Neural crest cell (in vitro differentiated cells): ENCODE results near the gene LRRC74B. TPM values are rescaled to one million over a fixed set of nuclear protein-coding genes. Genes with fewer than 3 reads are reported as not detected.

ENCODE experiments used
- DNase-seq: peaks from one replicate; pipeline ENCODE4 v3.0.0; 2021; ENCODE audit warnings: low read depth, mixed read lengths, low spot score
- H3K27ac Mint-ChIP-seq: one replicate; pipeline ENCODE4 v1.8.0; 2021; ENCODE audit warnings: mild to moderate bottlenecking, mixed read lengths; ENCODE audit not compliant: unreplicated experiment
- H3K27me3 Mint-ChIP-seq: 2 replicates; pipeline ENCODE4 v1.8.0; 2021; ENCODE audit warnings: low read depth, mild to moderate bottlenecking, mixed read lengths
- H3K36me3 Mint-ChIP-seq: 2 replicates; pipeline ENCODE4 v1.8.0; 2021; ENCODE audit warnings: low read depth, mild to moderate bottlenecking, mixed read lengths
- H3K4me1 Mint-ChIP-seq: 2 replicates; pipeline ENCODE4 v1.8.0; 2021; ENCODE audit warnings: mixed read lengths
- H3K4me3 Mint-ChIP-seq: one replicate; pipeline ENCODE4 v1.8.0; 2021; ENCODE audit warnings: mild to moderate bottlenecking, mixed read lengths
- H3K9me3 Mint-ChIP-seq: 2 replicates; pipeline ENCODE4 v1.8.0; 2021; ENCODE audit warnings: mixed read lengths
- CTCF ChIP-seq: fragments of 200-600 bp; sonication (generic); conservative IDR thresholded peaks from 2 replicates; pipeline ENCODE4 v1.5.0; 2021; ENCODE audit warnings: antibody characterized with exemption, mild to moderate bottlenecking
- total RNA-seq: library from RNA; stranded (reverse); gene quantifications from 2 replicates; pipeline ENCODE4 v1.2.1, GENCODE V29; 2021

Gene LRRC74B
- total RNA-seq, 1 donor from 2014 or later = not detected

GRCh38 chr22:21016644-21017420 lies 28.9 kb upstream of the LRRC74B start:
- H3K9me3 Mint-ChIP-seq = no peaks in the 10 kb centered on the region
- no peak for TF ChIP-seq CTCF
- no peaks in the 10 kb centered on the region for H3K27me3 Mint-ChIP-seq
- no peak for DNase-seq
- no peaks in the 10 kb centered on the region for H3K36me3 Mint-ChIP-seq
- peak overlapping the region; percentile 67 for H3K4me3 Mint-ChIP-seq
- peaks cover 50% of the 10 kb centered on the region for H3K4me1 Mint-ChIP-seq
- H3K27ac Mint-ChIP-seq = peak overlapping the region; percentile 87

GRCh38 chr22:21018314-21018713 lies 27.4 kb upstream of the LRRC74B start:
- Mint-ChIP-seq H3K4me3 (no peak overlapping the region), H3K9me3 (no peaks in the 10 kb centered on the region)
- no peak for TF ChIP-seq CTCF

GRCh38 chr22:21020802-21021429 lies 24.8 kb upstream of the LRRC74B start:
- Mint-ChIP-seq H3K36me3 (no peaks in the 10 kb centered on the region), H3K9me3 (no peaks in the 10 kb centered on the region), H3K27me3 (no peaks in the 10 kb centered on the region), H3K4me3 (no peak overlapping the region), H3K4me1 (peaks cover 21% of the 10 kb centered on the region), H3K27ac (no peak overlapping the region)
- no peak for DNase-seq
- TF ChIP-seq CTCF = peak; percentile 48

More at GRCh38 chr22:21018314-21018713, 27.4 kb upstream of the LRRC74B start:
- no peak for DNase-seq
- peaks cover 46% of the 10 kb centered on the region for H3K4me1 Mint-ChIP-seq
- H3K27ac Mint-ChIP-seq = no peak overlapping the region
- H3K27me3 Mint-ChIP-seq = no peaks in the 10 kb centered on the region
- H3K36me3 Mint-ChIP-seq = no peaks in the 10 kb centered on the region

- H3K4me3 Mint-ChIP-seq = no peak overlapping the region
- H3K36me3 Mint-ChIP-seq = no peaks in the 10 kb centered on the region
- H3K9me3 Mint-ChIP-seq = no peaks in the 10 kb centered on the region
- TF ChIP-seq CTCF = no peak
- H3K27me3 Mint-ChIP-seq = no peaks in the 10 kb centered on the region
- peaks cover 9% of the 10 kb centered on the region for H3K4me1 Mint-ChIP-seq
- no peak overlapping the region for H3K27ac Mint-ChIP-seq
- DNase-seq = no peak
Measured at GRCh38 chr22:21022507-21022906, 23.2 kb upstream of the LRRC74B start.

- Mint-ChIP-seq H3K27ac (peak overlapping the region; percentile 9), H3K4me1 (peaks cover 9% of the 10 kb centered on the region), H3K4me3 (no peak overlapping the region), H3K9me3 (no peaks in the 10 kb centered on the region), H3K27me3 (no peaks in the 10 kb centered on the region), H3K36me3 (no peaks in the 10 kb centered on the region)
- no peak for DNase-seq
- no peak for TF ChIP-seq CTCF
Measured at GRCh38 chr22:21022955-21023614, 22.7 kb upstream of the LRRC74B start.
